SH-SY5Y (cell line): ENCODE measurements around the gene ATL1.

Experiments used
- GATA2 ChIP-seq: IDR thresholded peaks from 2 replicates; pipeline ENCODE4 v1.6.1; 2011; ENCODE audit warnings: mild to moderate bottlenecking, low read depth, low read length
- GATA3 ChIP-seq: IDR thresholded peaks from 2 replicates; pipeline ENCODE4 v1.6.1; 2011; ENCODE audit warnings: low read depth, mild to moderate bottlenecking, low read length, moderate library complexity

- TF ChIP-seq GATA3, result no peak
- no peak for TF ChIP-seq GATA2
These were observed 107.7 kb downstream of the ATL1 start for GRCh38 chr14:50667684-50667995.
